Endothelial cell of umbilical vein (primary cell): ENCODE data around the gene PRDX5. TPM values are rescaled to one million over a fixed set of nuclear protein-coding genes. Genes with fewer than 3 reads are reported as not detected.

Source experiments
- BruUV-seq: library from RNA; stranded (reverse); fragments of 400-500 nt; replicated peaks from 2 replicates; lab custom pipeline; 2021; lab: Mats Ljungman, UMichigan
- CTCF ChIA-PET: fragments of 300-600, 350-600 bp; sonication (Branson Sonifier 250); formaldehyde crosslinking; loops from one replicate; lab custom pipeline; 2021; ENCODE audit warnings: antibody characterized with exemption, inconsistent platforms; lab: Charles Lee
- POLR2A ChIA-PET: fragments of 300-600, 350-600 bp; sonication (Branson Sonifier 250); formaldehyde crosslinking; loops from one replicate; lab custom pipeline; 2021; ENCODE audit warnings: antibody characterized with exemption, inconsistent platforms; lab: Charles Lee
- DNase-seq: peaks from one replicate; pipeline ENCODE4 v3.0.0-alpha.2; 2011; ENCODE audit warnings: low read depth, low spot score
- FAIRE-seq: peaks from 2 replicates; lab custom pipeline; 2011; peaks lifted over from hg19 to GRCh38; lab: Jason Lieb, UNC
- H2AFZ ChIP-seq: 2 replicates; pipeline ENCODE4 v1.6.0; 2012; ENCODE audit warnings: low read depth, low read length, control low read depth, inconsistent platforms
- H3K27ac ChIP-seq: 2 replicates; pipeline ENCODE4 v1.5.1; 2011; ENCODE audit warnings: low read depth, mild to moderate bottlenecking, control low read depth, low read length, moderate library complexity; ENCODE audit not compliant: insufficient read depth
- H3K27me3 ChIP-seq, 2 experiments: 2 replicates each; pipeline versions ENCODE4 v1.6.0 to v1.6.1; 2011; ENCODE audit warnings: low read length in 2 of 2, mixed read lengths in 1 of 2; ENCODE audit not compliant: control insufficient read depth in 2 of 2, insufficient read depth in 2 of 2
- H3K36me3 ChIP-seq, 2 experiments: 2 replicates in 1 of 2; 3 replicates in 1 of 2; pipeline ENCODE4 v1.5.1; 2011; ENCODE audit warnings: low read length in 2 of 2, mild to moderate bottlenecking in 1 of 2, moderate library complexity in 1 of 2; ENCODE audit not compliant: control insufficient read depth in 2 of 2, insufficient read depth in 2 of 2; ENCODE audit errors: extremely low read depth in 1 of 2
- H3K4me1 ChIP-seq: 3 replicates; pipeline ENCODE4 v1.5.1; 2011; ENCODE audit warnings: mild to moderate bottlenecking, low read length; ENCODE audit not compliant: control insufficient read depth, insufficient read depth; ENCODE audit errors: extremely low read depth
- H3K4me2 ChIP-seq: 2 replicates; pipeline ENCODE4 v1.6.1; 2011; ENCODE audit warnings: low read length, control low read depth, mixed read lengths; ENCODE audit not compliant: insufficient read depth
- H3K4me3 ChIP-seq, 3 experiments: fragments of 200-600 bp in 1 of 3; sonication (generic), shearing (Covaris generic) in 1 of 3; replicated peaks in 1 of 3; 2 replicates each; pipeline ENCODE4 v1.5.1; 2011 to 2016; ENCODE audit warnings: control low read depth in 3 of 3, low read length in 3 of 3, mild to moderate bottlenecking in 2 of 3, inconsistent platforms in 1 of 3, low read depth in 1 of 3, moderate library complexity in 1 of 3; ENCODE audit not compliant: insufficient read depth in 1 of 3
- H3K79me2 ChIP-seq: 2 replicates; pipeline ENCODE4 v1.6.0; 2012; ENCODE audit warnings: low read length, inconsistent platforms; ENCODE audit not compliant: control insufficient read depth, insufficient read depth
- H3K9ac ChIP-seq: replicated peaks from 2 replicates; pipeline ENCODE3; 2011; ENCODE audit warnings: low read length, control low read depth; ENCODE audit not compliant: insufficient read depth; ENCODE audit errors: extremely low read depth
- H3K9me1 ChIP-seq: replicated peaks from 3 replicates; pipeline ENCODE4 v1.6.0; 2011; ENCODE audit warnings: mild to moderate bottlenecking, low read length; ENCODE audit not compliant: control insufficient read depth, insufficient read depth; ENCODE audit errors: extremely low read depth
- H3K9me3 ChIP-seq: replicated peaks from 2 replicates; pipeline ENCODE4 v1.5.1; 2012; ENCODE audit warnings: low read length, inconsistent platforms; ENCODE audit not compliant: control insufficient read depth, insufficient read depth
- H4K20me1 ChIP-seq: replicated peaks from 2 replicates; pipeline ENCODE3; 2011; ENCODE audit warnings: mild to moderate bottlenecking, low read length; ENCODE audit not compliant: control insufficient read depth, insufficient read depth; ENCODE audit errors: extremely low read depth
- CTCF ChIP-seq, 2 donors: IDR thresholded peaks; 1 replicate in 1 of 2; 2 replicates in 1 of 2; pipeline ENCODE4 v1.5.1; 2011; ENCODE audit warnings: low read length in 2 of 2, mild to moderate bottlenecking in 2 of 2, moderate library complexity in 2 of 2, control low read depth in 1 of 2, inconsistent platforms in 1 of 2, low read depth in 1 of 2; ENCODE audit not compliant: insufficient read depth in 1 of 2; ENCODE audit errors: extremely low read depth in 1 of 2
- EZH2 ChIP-seq: IDR thresholded peaks from 2 replicates; pipeline ENCODE4 v1.6.1; 2012; ENCODE audit warnings: borderline replicate concordance, low read depth, mild to moderate bottlenecking, moderate library complexity, low read length, inconsistent platforms; ENCODE audit not compliant: severe bottlenecking
- FOS ChIP-seq: IDR thresholded peaks from 2 replicates; pipeline ENCODE4 v1.6.1; 2011; ENCODE audit warnings: mild to moderate bottlenecking, low read length, moderate library complexity, borderline replicate concordance; ENCODE audit not compliant: insufficient read depth
- GATA2 ChIP-seq: IDR thresholded peaks from 2 replicates; pipeline ENCODE4 v1.7.0; 2011; ENCODE audit warnings: low read depth, mild to moderate bottlenecking, moderate library complexity, mixed read lengths, low read length; ENCODE audit not compliant: insufficient read length, insufficient read depth
- JUN ChIP-seq: IDR thresholded peaks from 2 replicates; pipeline ENCODE4 v1.6.1; 2011; ENCODE audit warnings: borderline replicate concordance, low read depth; ENCODE audit not compliant: insufficient read length, insufficient read depth
- MYC ChIP-seq: IDR thresholded peaks from one replicate; pipeline ENCODE4 v1.6.1; 2011; ENCODE audit warnings: mild to moderate bottlenecking, low read depth, low read length
- POLR2A ChIP-seq: IDR thresholded peaks from 2 replicates; pipeline ENCODE4 v1.6.1; 2012; ENCODE audit warnings: low read depth, mild to moderate bottlenecking, control low read depth, low read length
- POLR2AphosphoS5 ChIP-seq: IDR thresholded peaks from 2 replicates; pipeline ENCODE4 v1.6.1; 2012; ENCODE audit warnings: low read depth, mild to moderate bottlenecking, control low read depth, low read length, moderate library complexity; ENCODE audit not compliant: insufficient read depth
- dilution Hi-C: fragments of 300-500 bp; cut with MboI; formaldehyde crosslinking; loops from one replicate; pipeline ENCODE4 v1.15.0; 2019; ENCODE audit warnings: low sequenced_read_pairs; ENCODE audit not compliant: extremely low pct_ligation_motif_present
- intact Hi-C: fragments of 100-400 bp; cut with micrococcal nuclease; formaldehyde crosslinking; loops from one replicate; pipeline ENCODE4 v1.10.0; 2022
- polyA plus RNA-seq, 4 experiments: library from polyadenylated mRNA; depleted of rRNA in 3 of 4; stranded (reverse) in 3 of 4; unstranded in 1 of 4; fragments of >200 nt; gene quantifications; 2 replicates each; pipeline versions ENCODE4 v1.2.1 to v1.2.3, GENCODE V29; 2011 to 2012; ENCODE audit warnings: missing spikeins in 1 of 4
- total RNA-seq: library from RNA; stranded (reverse); gene quantifications from 2 replicates; pipeline ENCODE4 v1.2.3, GENCODE V29; 2021
- TF ChIP-seq, protein P1 (sequence below): IDR thresholded peaks from 2 replicates; pipeline ENCODE4 v1.6.1; 2011; ENCODE audit not compliant: insufficient read depth, insufficient read length

The PRDX5 gene
- total and polyA plus RNA-seq, 2 donors (not counting 3 experiments of a cell fraction or from before 2014, with no cell fraction given): 199 to 709 TPM

DNA sequence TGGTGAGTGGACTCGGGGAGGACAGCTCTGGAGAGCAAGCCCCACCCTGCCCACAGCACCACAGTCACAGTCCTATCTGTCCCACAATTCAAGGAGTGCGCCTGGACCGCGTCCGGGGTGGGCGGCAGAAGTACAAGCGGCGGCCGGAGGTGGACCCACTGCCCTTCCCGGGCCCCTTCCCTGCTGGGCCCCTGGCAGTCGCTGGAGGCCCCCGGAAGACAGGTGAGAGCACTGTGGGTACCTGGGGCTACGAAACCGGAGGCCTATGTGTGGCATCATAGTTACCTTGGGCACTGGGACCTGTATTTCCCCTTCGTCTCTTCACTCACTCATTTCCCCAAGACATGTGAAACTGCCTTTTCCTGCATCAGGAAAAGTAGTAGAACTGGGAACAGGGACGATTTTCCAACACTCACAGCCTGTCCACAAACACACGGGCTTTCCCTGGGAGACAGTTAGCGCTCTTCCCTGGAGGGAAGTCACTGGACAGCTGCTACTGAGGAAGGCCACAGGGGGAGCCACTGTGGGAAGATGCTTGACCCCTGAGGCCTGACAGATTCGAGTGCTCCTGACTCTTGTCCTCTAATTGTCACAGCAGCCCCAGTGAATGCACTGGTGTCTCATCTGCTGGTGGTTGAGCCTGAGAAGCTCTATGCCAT, 3.6 kb upstream of the PRDX5 start:
- Histone ChIP-seq H3K79me2 (peaks cover 4% of the 10 kb centered on the region), H3K9me3 (no peaks in the 10 kb centered on the region), H3K4me1 (peaks cover 9% of the 10 kb centered on the region), H3K4me3 (no peak overlapping the region), H3K36me3 (peaks cover 2 to 7% of the 10 kb centered on the region in 2 experiments), H3K9me1 (no peaks in the 10 kb centered on the region), H3K4me2 (no peak overlapping the region), H3K9ac (no peak overlapping the region), H4K20me1 (no peaks in the 10 kb centered on the region), H3K27me3 (no peaks in the 10 kb centered on the region), H3K27ac (no peak overlapping the region), H2AFZ (no peak overlapping the region)
- no TSS peak for BruUV-seq
- FAIRE-seq (no peak), DNase-seq (no peak)
- dilution Hi-C loops: no loop called here
- ChIA-PET CTCF (no interaction called here), POLR2A (no interaction called here)
- TF ChIP-seq POLR2A (no peak), CTCF (IDR thresholded peaks at IDR 0.05; ENCODE audit: extremely low read depth in 1 of 2, insufficient read depth in 1 of 2, low read depth in 1 of 2, low read length in 2 of 2) (peak in 1 of 2 donors; percentile 8)
- intact Hi-C loops: no loop called here

DNA sequence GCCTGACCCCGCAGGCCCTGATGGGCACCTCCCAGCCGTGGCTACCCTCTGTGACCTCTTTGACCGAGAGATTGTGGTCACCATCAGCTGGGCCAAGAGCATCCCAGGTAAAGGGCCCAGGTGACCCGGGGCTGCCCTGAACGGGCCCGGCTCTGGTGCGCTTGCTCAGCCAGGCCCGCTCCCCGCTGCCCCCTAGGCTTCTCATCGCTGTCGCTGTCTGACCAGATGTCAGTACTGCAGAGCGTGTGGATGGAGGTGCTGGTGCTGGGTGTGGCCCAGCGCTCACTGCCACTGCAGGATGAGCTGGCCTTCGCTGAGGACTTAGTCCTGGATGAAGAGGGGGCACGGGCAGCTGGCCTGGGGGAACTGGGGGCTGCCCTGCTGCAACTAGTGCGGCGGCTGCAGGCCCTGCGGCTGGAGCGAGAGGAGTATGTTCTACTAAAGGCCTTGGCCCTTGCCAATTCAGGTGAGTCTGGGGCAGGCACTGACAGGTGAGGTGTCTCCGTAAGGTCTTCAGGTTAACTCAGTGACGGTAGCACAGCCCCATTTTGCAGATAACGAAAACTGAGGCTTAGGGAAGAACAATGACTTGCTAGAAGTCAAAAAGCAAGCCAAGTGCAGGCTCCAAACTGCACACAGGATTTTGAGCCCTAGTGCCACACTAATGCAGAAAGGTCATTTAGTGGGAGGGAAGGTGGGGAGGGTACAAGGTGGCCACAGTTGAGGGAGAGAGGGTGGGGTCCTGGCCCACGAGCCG, 2.9 kb upstream of the PRDX5 start:
- dilution Hi-C loops (no loop called here), intact Hi-C loops (no loop called here)
- Histone ChIP-seq H3K9me1 (no peaks in the 10 kb centered on the region), H3K27me3 (no peaks in the 10 kb centered on the region), H3K9me3 (no peaks in the 10 kb centered on the region), H3K9ac (no peak overlapping the region), H2AFZ (no peak overlapping the region), H3K79me2 (peaks cover 4% of the 10 kb centered on the region), H3K4me3 (no peak overlapping the region), H4K20me1 (no peaks in the 10 kb centered on the region), H3K4me1 (peaks cover 10% of the 10 kb centered on the region), H3K27ac (no peak overlapping the region), H3K4me2 (no peak overlapping the region), H3K36me3 (peaks cover 2 to 7% of the 10 kb centered on the region in 2 experiments)
- ChIA-PET CTCF (no interaction called here), POLR2A (no interaction called here)
- BruUV-seq: no TSS peak
- DNase-seq (no peak), FAIRE-seq (no peak)
- no peak for TF ChIP-seq CTCF (IDR thresholded peaks at IDR 0.05; ENCODE audit: extremely low read depth in 1 of 2, insufficient read depth in 1 of 2, low read depth in 1 of 2, low read length in 2 of 2)
- TF ChIP-seq EZH2: no peak
- no peak for TF ChIP-seq POLR2A
- no peak for TF ChIP-seq JUN
- TF ChIP-seq, protein P1, sequence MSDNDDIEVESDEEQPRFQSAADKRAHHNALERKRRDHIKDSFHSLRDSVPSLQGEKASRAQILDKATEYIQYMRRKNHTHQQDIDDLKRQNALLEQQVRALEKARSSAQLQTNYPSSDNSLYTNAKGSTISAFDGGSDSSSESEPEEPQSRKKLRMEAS: no peak
- no peak for TF ChIP-seq POLR2AphosphoS5
- TF ChIP-seq MYC: no peak
- TF ChIP-seq GATA2: no peak
- no peak for TF ChIP-seq FOS
